DMS153 treated with DMSO at 0.1 percent for 48 hours (cell line): ENCODE data around the gene PPP2R5E.
A peak's percentile ranks its signal among the peaks of the same experiment; 100 is the strongest.

Experiments used
- DNase-seq: peaks from one replicate; lab custom pipeline; 2025; ENCODE audit not compliant: unreplicated experiment; lab: John Stamatoyannopoulos, UW

The PPP2R5E gene

DNA sequence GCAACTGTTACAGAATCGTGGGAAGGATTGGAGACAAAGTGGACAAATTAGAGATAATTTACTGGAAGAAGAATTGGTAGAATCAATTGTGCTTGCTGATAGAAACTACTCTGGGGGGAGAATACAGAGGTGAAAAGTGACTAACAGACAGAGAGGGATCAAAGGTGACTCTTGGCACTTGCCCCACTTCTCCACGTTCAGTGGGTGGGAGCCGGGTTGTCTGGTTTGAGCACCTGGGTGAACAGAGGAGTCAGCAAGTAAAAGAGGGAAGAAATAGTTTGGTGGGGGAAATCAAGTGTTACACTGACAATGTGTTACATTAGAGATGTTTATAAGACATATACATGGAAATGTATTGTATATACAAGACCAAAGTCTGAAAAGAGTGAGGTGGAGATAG lies 69.1 kb downstream of the PPP2R5E start:
- no peak for DNase-seq

DNA sequence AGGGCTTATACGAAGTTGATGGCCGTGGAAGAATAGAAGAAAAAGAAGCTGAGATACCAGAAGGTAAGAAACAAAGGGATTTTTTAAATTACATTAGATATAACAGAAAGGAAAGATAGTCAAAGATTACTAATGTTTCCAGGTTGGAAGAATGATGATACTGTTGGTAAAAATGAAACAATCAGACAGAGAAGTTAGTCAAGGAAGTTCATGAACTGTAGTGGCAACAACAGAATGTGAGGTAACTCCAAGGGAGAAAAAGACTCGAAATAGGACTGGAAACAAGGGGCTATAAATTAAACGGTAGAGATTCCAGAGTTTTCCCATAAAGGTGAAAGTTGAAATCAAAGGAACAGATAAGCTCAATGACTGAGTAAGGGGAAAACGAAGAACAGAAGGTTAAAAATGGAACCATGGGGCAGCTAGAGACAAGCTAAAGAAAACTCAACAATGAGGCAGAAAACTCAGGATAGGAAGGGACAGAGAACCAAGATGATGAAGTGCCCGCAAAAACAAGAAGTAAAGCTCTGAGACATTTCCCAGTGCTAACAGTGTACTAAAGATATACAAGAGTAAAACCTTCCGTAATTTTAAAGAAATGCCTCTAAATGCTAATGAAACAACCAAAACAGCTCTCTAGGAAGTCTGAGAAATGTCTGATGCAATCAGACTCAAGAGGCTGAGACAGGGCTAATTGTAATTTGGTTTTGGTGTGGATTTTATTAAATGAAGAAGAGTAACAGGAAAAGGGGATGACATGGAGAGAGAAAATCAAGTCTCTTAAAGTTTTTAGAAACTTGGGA lies 70.0 kb downstream of the PPP2R5E start:
- no peak for DNase-seq

DNA sequence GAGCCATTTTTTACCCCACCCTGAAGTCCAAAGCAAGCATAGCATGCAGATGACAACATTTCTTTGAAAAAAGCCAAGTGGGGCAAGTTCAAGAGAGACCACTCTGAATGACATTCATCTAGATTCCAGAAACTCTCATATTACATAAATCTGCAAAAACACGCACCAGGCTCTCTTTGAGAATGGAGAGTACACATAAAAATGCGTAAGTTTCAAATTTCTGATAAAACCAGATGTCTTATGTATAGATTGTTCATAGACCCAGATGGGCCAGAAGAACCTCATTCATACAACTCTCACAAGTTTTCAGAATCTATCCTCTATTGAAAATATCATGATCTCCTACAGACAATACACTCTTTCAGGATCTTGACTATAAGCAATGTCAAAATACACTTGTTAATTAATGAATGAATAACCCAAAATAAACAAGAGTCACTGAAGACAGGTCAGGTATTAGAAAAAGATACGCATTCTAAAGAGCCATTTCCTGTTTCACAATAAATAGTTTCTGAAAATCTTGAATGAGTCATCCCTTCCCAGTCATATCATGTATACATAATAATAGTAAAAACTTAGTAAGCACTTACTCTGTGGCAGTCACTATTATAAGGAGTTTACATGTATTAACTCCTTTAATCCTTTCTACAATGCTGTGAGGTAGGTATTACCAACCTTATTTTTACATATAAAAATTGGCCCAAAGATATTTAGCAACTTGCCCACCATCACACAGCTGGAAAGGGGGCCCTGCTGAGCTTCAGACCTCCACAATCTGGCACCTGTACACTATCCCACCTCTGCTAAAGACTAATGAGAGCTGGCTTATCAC lies 72.0 kb downstream of the PPP2R5E start:
- DNase-seq: no peak

DNA sequence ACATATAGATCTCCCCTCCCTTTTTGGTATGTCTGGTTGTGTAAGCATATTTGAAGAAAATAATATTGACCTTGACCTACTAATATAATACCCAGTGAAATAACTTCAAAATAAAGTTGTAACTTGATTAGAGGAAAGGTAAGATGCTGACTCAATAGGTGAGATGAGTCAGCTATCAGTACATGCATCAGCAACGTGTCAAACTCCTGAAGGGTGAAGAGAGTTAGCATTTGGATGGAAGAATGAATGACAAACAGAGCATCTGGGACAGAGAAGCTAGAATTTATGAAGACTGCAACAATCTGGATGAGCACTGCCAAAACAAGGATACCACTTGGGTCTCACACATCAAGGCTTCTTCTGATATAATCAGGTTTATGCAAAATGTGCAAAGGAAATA lies 74.9 kb downstream of the PPP2R5E start:
- DNase-seq: no peak

DNA sequence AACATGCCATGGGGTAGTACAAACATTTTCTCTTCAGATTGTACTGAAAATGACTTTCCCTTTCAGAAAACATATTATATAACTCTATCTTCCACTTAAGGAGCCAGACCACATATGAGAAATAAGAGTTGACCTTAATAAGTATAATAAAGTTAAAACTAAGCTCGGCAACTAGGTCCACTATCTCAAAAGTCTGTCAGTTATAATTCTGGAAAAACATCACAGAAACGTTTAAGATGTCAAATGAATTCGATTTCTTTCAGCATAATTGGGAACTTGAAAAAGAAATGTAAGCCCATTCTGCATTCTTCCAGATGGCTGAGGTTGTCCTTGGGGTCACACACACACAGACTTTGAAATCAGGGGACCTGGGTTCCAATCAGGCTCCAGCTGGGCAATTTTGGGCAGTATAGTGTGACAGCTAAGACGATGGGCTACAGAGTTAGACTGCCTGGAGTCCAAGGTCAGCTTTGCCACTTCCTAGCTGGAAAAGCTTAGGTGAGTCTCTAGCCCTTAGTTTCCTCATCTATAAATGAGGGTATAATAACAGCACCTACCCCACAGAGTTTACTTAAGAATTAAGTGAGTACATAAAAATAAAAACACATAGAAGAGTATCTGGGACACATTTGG lies 75.6 kb downstream of the PPP2R5E start:
- no peak for DNase-seq

DNA sequence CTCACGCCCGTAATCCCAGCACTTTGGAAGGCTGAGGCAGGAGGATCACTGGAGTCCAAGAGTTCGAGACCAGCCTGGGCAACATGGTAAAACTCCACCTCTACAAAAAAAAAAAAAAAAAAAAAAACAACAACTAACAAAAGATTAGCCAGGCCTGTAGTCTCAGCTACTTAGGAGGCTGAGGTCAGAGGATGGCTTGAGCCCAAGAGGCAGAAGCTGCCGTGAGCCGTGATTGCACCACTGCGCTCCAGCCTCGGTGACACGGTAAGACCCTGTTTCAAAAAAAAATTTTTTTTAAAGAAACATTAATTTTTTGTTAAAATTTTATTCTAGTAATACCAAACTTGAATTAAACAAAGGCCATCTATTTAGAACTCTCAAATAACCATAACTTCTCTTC lies 77.8 kb downstream of the PPP2R5E start:
- no peak for DNase-seq

DNA sequence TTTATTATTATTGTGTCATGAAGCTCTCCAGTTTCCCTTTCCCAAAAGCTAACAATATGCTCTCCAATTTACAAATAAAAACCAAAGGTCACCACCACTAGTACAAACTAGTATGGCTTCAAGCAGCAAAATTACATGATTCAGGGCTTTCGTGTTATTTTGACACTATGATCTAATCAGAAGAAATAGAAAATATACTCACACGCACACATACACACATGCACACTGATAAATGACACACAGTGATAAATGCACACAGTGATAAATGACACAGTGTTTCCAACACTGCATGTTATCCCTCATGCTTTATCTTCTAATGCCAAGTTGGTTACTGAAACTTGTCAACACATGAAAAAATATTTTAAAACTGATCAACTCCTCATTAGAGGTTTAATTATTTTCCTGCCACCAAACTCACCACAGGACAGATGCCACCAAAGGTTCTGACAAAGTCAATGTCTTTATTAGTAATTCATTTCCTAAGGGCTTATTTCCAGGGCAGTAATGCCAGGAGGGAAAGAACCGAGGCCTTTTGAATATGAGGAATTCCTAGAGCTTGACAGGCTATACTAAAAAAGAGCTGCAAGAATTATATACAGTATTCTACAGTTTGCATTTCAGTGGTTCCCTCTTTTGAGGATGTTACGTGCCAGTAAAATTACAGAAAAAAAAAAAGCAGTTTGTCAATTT lies 82.4 kb downstream of the PPP2R5E start:
- DNase-seq: no peak

DNA sequence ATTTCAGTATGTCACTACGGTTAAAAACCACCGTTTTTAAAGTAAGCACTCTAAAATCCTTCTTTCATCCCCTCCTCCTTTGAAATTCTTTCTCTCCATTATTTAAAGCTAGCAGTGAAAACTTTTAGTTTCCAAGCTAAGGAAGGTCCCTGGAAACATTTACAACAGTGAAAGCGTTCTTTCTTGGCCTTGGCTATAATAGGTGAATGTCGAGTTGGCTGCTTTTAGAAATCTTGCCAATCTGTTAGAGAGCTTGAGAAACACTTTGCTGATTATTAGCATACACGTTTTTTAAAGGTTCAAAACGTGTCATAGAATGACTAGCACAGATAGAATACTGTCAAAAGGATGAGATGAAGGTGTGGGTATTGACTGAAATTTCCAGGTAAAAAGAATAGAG lies 83.4 kb downstream of the PPP2R5E start:
- DNase-seq: no peak

DNA sequence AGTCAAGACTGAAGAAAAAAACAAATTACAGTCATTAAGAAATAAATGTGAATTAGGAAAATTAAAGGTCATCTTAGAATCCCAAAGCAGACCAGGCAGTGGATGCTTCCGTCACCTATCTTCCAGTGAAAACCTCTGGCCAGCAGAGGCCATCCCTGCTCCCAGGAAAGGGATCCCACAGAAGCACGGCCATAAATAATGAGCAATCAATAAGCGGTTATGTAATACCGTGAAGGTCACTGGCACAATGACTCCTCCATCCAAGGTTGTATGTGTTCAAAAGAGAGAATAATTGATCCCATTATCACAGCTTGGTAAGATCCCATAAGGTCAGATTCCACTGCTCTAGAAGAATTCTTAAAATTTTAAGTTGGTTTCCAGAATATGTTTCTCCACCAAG lies 85.7 kb downstream of the PPP2R5E start:
- DNase-seq: no peak

DNA sequence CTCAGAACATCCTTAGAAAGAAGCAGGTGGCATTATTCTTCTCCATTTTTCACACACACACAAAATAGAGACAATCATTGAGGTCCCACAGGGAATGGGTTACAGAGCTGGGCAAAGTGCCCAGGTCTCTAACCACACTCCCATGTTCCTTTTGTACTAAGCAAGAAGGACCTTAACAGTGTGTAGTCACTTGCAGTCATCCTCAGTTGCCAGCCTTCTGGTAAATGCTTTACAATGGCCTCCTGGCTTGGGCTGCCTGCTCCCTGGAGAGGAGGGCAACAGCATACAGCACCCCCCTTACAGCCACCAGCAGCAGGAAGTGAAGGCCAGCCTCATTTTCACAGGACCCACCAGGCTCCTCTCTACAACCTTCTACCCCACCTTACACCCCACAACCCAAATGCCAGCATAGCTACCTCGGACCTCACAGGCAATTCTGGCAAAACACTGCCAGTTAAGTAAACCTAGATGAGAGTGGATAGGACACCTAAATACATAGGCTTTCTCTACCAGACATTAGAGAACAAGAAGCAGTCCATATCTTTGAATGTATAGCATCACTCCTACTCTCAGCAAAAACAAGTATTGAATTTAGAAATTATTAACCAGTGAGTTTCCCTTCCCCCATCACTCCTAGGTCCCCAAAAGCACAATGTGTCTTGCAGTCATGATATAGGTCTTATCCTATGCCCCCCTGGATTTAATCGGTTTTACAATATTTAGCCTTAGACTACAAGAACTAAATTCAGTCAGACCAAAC lies 88.1 kb downstream of the PPP2R5E start:
- peak; percentile 46 for DNase-seq

DNA sequence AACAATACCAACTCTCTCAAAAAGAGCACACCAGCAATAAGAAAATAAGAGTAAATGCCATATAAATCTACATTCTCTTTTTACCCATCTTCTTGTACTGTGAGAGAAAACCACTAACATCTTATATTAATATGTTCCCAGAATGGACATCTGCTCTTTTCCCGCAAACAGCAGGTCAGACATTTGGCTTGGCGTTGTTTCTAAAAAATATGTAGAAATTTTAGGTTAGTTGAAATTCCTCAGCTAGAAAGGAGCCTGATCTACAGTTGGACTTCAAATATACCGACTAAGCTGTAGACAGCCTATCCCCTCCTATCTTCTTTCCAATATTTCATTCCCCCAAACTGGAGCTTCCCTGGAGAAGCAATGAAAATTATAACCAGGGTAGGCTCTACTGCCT lies 88.7 kb downstream of the PPP2R5E start:
- no peak for DNase-seq

DNA sequence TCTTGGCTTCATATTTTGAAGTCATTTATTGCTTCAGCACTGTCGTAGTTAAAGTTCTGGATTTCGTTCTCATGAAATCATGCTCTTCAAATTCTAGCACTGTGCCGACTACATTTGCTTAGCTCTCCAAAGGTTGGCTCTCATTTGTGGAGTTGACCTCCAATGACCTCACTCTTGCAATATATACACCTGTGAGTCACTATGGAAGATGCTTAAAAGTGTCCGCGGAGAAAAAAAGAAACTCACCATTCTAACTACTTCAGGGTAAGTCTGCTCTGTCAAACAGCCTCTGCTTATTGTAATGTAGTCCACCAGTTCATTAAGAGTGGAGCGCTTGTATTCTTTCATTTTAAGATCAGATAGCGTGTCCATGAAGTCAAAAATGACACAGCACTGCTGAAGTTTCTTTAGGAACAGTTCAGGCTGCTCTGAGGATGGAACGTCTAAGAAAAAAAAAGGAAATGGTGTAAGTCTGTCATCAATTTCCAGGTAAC lies 89.7 kb downstream of the PPP2R5E start:
- no peak for DNase-seq

DNA sequence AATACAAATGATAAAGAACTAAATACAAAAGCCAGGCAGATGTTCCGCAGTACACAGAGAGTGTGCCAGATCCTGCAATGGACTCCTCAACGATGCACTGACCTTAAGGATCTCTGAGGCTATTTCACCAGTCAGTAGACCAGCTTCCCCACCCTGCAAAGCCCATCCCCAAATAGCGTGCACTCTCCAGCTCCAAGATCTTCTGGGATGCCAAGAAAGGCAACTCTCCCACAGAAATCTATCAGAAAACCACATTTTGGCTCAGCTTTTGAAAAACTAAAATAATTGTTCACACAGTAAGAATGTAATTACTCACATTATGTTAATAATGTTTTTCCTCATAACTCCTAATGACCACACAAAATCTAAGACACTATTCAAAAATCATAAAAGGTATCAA lies 90.4 kb downstream of the PPP2R5E start:
- DNase-seq: no peak

DNA sequence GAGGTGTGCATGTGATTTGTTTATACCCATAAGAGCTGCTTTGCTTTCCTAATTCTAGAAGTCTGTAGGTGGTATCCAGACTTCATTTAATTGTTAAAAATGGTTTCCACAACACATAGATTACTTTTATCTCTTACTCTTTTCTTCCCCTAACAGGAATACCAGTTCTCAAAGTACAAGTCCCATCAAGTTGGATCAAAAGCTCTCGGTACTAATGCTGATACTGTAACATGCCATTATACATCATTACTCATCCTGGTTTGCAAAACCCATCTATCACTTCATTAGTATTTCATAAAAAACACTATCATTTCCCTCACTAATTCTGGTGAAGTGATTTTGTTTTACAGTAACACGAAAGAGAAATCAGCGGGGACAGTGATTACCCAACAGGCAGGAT lies 94.3 kb downstream of the PPP2R5E start:
- no peak for DNase-seq

DNA sequence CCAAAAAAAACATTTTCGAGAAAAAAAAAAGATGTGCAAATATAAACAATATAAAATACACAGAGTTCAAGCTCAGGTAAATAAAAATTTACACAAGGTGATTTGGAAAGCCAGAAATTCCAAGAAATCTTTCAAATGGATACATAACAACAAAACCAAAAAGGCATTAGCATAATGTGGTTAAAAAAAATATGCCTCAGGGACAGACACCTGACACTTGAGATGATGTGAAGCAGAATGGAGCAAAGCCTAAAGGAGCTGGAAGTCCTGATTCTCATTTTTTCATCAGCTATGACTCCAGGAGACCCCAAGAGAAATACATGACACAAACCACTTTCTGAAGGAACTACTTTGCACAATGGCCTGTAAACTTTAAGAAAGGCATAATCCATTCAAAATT lies 98.6 kb downstream of the PPP2R5E start:
- no peak for DNase-seq

DNA sequence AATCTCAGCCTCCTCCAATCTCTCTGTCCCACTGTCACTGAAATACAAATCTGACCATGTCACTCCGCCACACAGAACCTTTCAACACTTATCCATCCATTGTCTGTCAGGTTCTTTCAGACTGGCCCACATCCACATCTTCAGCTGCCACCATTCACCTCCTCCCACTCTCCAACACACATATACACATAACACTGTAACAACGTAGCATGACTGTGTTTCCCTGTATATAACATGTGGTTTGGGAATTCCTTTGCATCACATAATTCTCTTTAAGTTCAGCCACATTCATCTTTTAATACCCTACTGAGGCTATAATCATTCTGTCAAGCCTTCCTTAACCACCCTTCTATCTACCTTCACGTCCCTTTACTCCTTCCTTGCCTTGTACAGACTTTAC lies 99.2 kb downstream of the PPP2R5E start:
- no peak for DNase-seq

DNA sequence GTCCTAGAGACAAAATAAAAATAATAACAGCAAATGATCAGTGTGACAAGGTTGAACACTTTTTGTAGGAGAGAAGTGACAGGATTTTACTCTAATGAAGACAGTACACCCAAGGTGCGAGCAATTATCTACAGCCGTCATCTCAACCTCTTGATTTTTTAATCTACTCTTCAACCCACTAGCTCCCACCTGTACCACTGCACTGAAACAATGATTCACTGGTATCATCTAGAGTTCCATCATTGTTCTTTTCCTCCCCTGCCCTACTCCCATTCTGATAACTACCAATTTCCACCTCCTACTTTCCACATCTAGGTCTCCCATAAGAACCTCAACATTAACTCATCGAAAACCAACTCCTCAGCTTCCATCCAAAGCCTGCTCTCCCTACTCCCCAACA lies 99.8 kb downstream of the PPP2R5E start:
- no peak for DNase-seq

DNA sequence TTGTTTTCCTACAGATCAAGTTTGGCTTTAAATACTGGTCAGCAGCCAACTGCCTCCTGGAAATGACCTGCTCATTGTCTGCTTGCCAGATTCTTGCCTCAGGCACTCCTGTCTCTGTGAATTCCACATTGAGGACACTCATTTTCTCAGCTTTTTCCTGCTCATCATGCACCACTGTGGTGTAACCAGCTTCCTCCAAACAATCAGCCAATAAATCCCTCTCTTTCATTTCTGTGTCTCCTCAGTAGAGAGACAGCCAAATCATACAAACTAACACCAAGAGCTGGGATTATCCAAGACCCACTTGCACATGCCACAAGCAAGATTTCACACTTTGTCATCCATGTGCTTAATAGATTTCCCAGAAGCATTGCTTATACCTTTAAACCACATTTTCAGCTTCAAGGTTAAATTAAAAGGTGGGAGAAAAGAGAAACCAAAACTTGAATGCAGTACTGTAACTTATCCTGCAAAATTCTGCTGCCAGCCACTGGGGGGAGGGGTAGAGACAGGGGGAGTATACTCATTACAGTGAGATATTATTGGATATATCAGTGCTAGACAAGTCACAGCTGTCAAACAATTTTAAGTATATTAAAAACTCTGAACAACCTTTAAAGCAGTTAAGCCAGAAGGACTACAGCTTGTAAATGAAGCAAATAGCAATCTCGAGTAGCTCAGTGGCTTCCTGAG lies 105.0 kb downstream of the PPP2R5E start:
- no peak for DNase-seq

DNA sequence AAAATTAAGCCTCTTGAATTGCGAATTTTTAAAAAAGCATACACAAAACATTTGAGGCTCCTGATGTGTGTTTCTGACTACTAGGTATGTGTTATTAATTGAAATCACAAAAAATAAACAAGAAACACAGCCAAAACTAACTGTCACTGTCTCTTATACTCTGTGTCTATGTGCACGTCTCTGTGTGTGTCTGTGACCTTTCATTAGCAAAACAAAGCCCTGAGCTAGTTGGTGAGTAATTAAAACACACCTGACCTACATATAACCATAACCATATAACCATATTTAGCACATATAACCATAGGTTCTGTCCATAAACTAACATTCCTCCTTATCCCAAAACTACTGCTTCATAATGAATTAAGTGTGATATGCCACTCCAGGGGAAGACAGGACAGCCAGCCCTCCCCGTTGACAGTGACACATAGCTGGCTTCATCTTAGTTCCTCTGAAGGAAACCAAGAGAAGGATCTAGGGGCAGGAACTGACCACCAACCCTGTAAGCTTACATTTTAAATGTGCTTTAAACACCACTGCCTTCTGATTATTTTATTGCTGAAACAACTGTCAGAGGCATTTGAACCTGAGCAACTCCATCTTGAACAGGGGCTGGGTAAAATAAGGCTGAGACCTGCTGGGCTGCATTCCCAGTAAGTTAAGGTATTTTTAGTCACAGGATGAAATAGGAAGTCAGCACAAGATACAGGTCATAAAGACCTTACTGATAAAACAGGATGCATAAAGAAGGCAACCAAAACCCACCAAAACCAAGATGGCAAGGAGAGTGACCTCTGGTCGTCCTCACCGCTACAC lies 106.7 kb downstream of the PPP2R5E start:
- DNase-seq: no peak
